D721Med (cell line): Measurements from ENCODE around the gene FBXO17.

ENCODE experiments used
- DNase-seq: peaks from one replicate; pipeline ENCODE4 v3.0.0; 2011; ENCODE audit warnings: low spot score; ENCODE audit not compliant: insufficient read length
- FAIRE-seq: peaks from 2 replicates; lab custom pipeline; 2011; peaks lifted over from hg19 to GRCh38; lab: Jason Lieb, UNC
- TF ChIP-seq, protein P1 (sequence below): IDR thresholded peaks from 2 replicates; pipeline ENCODE4 v1.5.1; 2012; ENCODE audit warnings: mild to moderate bottlenecking, control low read depth; ENCODE audit not compliant: insufficient read depth; ENCODE audit errors: missing control alignments

Gene FBXO17

DNA sequence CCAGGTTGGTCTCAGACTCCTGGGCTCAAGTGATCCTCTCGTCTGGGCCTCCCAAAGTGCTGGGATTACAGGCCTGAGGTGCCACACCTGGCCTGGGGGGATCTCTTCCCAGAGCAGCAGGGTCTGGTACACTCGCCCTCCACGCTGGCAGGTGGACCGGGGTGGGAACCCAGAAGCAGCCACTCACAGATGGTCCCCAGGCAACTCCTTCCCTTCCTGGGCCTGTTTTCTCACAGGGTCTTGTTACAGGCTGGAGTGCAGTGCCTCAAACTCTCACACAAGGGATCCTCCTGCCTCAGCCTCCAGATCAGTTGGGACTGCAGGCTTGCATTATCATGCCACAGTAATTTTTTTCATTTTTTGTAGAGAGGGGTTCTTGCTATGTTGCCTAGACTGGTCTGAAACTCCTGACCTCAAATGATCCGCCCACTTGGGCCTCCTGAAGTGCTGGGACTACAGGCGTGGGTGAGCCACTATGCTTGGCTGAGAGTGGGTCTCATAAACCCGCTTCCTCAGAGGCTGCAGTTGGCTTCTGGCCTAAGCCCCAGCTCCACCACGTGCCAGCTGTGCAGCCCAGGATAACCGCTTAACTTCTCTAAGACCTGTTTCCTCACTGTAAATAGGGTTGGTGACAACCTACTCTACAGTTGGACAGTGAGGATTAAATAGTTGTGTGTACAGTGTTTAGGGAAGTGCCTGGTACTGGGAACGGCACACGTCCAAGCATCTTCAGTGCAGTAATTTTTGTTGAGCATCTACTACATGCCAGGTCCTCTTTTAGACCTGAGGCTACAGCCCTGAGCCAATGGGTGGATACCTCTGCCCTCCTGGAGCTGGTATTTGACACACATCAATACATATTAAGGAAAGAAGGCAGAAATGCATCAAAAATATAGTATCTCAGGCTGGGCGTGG is 62.7 kb downstream of the FBXO17 start:
- TF ChIP-seq, protein P1, sequence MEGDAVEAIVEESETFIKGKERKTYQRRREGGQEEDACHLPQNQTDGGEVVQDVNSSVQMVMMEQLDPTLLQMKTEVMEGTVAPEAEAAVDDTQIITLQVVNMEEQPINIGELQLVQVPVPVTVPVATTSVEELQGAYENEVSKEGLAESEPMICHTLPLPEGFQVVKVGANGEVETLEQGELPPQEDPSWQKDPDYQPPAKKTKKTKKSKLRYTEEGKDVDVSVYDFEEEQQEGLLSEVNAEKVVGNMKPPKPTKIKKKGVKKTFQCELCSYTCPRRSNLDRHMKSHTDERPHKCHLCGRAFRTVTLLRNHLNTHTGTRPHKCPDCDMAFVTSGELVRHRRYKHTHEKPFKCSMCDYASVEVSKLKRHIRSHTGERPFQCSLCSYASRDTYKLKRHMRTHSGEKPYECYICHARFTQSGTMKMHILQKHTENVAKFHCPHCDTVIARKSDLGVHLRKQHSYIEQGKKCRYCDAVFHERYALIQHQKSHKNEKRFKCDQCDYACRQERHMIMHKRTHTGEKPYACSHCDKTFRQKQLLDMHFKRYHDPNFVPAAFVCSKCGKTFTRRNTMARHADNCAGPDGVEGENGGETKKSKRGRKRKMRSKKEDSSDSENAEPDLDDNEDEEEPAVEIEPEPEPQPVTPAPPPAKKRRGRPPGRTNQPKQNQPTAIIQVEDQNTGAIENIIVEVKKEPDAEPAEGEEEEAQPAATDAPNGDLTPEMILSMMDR: no peak
- DNase-seq (no peak), FAIRE-seq (no peak)

DNA sequence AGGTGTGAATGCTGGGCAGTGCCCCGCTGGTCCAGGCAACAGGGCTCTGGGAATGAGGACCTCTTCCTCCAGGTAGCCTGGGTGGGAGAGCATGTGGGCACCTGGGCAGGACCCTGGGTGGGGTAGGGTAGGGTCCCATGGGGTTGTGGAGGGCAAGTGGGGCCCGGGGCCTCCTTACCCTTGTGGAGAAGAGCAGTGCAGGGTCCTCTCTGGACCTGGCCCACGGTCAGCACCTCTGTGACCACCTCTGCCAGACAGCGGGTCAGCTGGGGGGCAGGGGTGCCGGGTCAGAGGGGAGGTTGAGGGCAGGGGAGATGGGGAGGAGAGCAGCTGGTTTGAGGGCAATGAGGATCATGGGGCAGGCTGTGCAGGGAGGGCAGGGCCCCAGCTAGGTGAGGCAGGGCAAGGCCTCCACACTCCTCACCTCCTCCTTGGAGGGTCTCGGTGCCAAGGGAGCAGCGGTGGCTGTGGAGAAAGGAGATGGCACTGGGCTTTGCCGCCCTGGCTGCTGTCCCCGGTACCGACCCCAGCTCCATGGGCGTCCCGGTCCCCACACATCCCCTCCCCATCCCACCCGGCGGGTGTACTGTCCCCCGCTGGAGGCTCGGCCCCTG is 64.0 kb downstream of the FBXO17 start:
- TF ChIP-seq, protein P1: no peak
- DNase-seq (no peak), FAIRE-seq (no peak)

DNA sequence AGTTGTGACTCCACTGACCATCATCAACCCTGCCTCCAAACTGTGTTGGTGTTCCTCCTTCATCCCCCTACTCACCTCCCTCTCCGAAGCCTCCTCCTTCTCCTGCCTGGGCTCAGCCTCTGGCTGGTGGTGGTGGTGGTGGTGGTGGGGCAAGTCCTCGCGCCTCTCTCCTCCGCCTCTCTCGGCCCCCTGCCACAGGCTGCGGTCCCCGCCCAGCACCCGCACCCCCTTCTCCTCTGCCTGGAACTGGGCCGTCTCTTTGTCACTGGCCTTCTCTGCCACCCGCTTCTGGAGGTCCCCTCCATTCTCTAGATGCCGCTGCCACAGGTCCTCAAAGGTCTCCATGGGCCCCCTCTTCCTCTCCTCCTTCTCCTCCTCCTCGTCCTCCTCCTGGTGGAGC is 65.1 kb downstream of the FBXO17 start:
- no peak for FAIRE-seq

DNA sequence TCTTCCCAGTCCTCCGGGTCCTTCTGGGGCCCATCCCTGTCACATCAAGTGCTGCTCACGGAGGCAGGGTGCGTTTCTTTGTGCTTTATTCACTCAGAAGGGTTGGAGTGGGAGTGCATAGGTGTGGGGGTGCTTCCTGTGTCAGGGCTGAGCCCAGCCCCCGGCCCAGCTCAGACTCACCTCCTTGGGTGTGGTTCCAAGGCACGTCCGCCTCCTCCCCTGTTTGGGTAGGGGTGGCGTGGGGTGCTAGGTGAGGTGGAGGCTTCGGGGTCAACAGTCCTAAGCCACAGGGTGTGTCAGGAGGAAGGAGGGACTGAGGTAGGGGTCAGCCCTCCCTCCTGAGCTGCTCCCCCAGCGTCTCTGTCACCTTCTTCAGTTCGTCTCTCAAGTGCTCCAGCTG is 66.6 kb downstream of the FBXO17 start:
- DNase-seq (no peak), FAIRE-seq (no peak)
- TF ChIP-seq, protein P1: no peak

More for the DNA sequence above, 65.1 kb downstream of the FBXO17 start:
- TF ChIP-seq, protein P1: no peak
- DNase-seq: no peak

DNA sequence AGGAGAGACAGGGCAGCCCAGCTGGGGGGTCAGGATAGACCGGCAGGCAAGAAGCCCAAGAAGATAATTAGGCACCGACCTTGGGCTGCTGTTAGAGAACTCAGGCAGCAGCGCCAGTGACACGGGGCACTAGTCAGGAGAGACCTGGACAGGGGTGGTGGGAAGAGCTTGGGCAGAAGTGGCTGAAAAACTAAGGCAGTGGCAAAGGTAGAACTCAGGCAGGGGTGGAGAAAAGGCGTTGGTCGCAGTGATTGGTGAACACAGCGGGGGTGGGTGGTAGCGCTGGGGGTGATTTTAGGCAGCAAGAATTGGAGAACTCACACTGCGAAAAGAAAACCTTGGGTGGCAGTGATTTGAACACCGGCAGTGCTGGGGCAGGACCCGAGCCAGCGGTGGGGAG is 67.9 kb downstream of the FBXO17 start:
- DNase-seq (no peak), FAIRE-seq (no peak)
- TF ChIP-seq, protein P1: no peak

DNA sequence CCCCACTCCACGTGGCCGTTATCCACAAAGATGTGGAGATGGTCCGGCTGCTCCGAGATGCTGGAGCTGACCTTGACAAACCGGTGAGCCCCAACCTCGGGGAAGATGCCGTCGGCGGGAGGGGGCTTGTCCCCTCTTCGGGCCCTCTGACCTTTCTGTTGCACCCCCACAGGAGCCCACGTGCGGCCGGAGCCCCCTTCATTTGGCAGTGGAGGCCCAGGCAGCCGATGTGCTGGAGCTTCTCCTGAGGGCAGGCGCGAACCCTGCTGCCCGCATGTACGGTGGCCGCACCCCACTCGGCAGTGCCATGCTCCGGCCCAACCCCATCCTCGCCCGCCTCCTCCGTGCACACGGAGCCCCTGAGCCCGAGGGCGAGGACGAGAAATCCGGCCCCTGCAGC is 68.3 kb downstream of the FBXO17 start:
- FAIRE-seq (no peak), DNase-seq (no peak)
- TF ChIP-seq, protein P1: no peak

DNA sequence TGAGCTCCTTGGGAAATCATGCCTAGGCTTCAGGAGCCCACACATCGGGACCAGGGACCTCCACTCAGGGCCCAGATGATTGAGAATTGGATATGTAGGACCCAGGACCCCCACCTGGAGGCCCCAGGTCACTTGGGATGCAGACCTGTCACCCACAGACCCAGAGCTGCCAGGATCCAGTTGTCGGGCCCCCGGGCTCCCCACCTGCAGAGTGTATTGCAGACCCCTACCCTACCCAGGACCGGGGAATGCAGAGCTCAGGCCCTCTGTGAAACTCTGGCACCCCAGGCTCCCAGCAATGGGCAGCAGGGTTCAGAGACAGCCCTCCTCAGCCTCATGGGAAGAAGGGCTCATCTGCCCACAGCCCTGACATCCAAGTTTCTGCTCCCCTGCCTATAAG is 69.9 kb downstream of the FBXO17 start:
- no peak for DNase-seq
- FAIRE-seq: no peak
- TF ChIP-seq, protein P1: no peak
